Measurements from ENCODE around the gene HHEX. TPM values are rescaled to one million over a fixed set of nuclear protein-coding genes. Genes with fewer than 3 reads are reported as not detected.

Gene HHEX
- total and polyA plus RNA-seq, 10 donors = 45.9 to 81.1 (median 58.4) TPM

DNA sequence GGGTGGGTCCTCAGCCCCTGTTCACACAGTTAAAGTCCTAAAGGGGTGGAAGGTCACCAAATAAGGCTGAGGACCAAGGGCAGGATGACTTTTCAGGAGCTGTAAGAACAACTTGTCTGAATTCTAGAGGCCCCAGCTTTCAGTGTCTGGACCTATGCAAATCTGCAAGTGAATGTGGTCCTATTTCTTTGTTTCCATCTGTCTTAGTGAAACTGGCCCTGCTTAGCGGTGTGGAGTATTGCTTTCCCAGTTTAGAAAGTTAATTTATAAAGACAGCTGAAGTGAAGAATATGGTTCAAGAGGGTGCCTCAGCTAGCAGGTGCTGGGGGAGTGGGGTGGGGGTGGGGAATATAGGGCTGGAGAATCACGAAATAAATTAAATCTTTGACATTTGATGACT is 40.1 kb downstream of the HHEX start:
- Histone ChIP-seq H3K4me1 (peaks cover 0 to 22% (median 9%) of the 10 kb centered on the region in 6 donors), H3K27me3 (replicated peaks in 1 of 7) (no peaks in the 10 kb centered on the region), H3K4me3 (no peak overlapping the region), H3K36me3 (no peaks in the 10 kb centered on the region), H3K27ac (no peak overlapping the region), H3K9me3 (no peaks in the 10 kb centered on the region)
- intact Hi-C loops (cut with DNase I; ENCODE audit: low total_unique reads) = no loop called here
- TF ChIP-seq, protein P1, sequence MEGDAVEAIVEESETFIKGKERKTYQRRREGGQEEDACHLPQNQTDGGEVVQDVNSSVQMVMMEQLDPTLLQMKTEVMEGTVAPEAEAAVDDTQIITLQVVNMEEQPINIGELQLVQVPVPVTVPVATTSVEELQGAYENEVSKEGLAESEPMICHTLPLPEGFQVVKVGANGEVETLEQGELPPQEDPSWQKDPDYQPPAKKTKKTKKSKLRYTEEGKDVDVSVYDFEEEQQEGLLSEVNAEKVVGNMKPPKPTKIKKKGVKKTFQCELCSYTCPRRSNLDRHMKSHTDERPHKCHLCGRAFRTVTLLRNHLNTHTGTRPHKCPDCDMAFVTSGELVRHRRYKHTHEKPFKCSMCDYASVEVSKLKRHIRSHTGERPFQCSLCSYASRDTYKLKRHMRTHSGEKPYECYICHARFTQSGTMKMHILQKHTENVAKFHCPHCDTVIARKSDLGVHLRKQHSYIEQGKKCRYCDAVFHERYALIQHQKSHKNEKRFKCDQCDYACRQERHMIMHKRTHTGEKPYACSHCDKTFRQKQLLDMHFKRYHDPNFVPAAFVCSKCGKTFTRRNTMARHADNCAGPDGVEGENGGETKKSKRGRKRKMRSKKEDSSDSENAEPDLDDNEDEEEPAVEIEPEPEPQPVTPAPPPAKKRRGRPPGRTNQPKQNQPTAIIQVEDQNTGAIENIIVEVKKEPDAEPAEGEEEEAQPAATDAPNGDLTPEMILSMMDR (IDR thresholded peaks at IDR 0.05 in 8 of 11, conservative IDR thresholded peaks at IDR 0.05 in 3 of 11) = no peak
- no peak for TF ChIP-seq POLR2AphosphoS5 (IDR thresholded peaks at IDR 0.05)
- DNase-seq = no peak
- 60 to 74% (median 67%) methylated on average over 2 of the region's 2 CpGs for WGBS, 5 donors

DNA sequence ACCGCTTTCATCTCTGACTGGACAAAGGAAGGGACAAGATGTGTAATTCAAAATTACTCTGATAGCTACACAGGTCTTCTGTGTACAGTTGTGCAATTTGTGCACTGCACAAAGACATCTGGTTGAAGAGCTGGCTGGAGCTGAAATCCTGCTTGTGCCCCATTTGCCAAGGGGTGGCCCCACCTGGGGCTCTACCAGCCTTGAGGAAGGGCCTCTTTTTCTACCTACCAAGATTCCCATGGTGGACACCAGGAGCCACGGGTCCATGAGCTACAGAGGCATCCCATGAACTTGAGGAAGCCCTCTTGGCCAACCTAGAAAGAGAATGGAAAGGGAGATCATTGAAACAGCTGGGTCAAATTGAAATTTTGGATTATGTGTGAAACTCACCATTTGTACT is 43.2 kb downstream of the HHEX start:
- Histone ChIP-seq H3K27ac (no peak overlapping the region), H3K9me3 (no peaks in the 10 kb centered on the region), H3K27me3 (replicated peaks in 1 of 7) (no peaks in the 10 kb centered on the region), H3K36me3 (no peaks in the 10 kb centered on the region), H3K4me3 (no peak overlapping the region), H3K4me1 (peaks cover 0 to 22% (median 9%) of the 10 kb centered on the region in 6 donors)
- no peak for DNase-seq
- 93 to 96% (median 94%) methylated on average over 2 of the region's 2 CpGs for WGBS, 5 donors
- intact Hi-C loops (cut with DNase I; ENCODE audit: low total_unique reads) = no loop called here
- TF ChIP-seq POLR2A (IDR thresholded peaks at IDR 0.05) (no peak), POLR2AphosphoS5 (IDR thresholded peaks at IDR 0.05) (no peak)
- TF ChIP-seq, protein P1 (IDR thresholded peaks at IDR 0.05 in 8 of 11, conservative IDR thresholded peaks at IDR 0.05 in 3 of 11) = no peak

DNA sequence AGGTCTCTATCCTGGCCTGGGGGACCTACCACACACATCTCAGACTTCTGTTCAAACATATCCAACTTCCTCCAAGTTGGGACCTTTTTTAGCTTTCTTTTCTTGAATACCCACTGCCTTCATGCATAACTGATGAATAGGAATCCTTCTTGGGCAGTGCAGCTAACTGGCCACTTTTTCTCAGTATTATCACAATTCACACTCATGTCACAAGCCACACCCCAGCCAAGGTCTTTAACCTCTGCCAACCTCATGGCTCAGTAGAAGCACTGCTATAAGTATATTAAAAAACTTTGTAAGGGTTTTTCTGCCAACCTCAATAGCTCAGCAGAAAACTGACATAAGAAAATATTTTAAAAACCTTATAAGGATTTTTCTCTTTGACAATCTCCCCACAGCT is 44.5 kb downstream of the HHEX start:
- Histone ChIP-seq H3K4me1 (peaks cover 0 to 18% (median 8%) of the 10 kb centered on the region in 6 donors), H3K9me3 (no peaks in the 10 kb centered on the region), H3K4me3 (no peak overlapping the region), H3K27ac (no peak overlapping the region), H3K27me3 (replicated peaks in 1 of 7) (no peaks in the 10 kb centered on the region), H3K36me3 (no peaks in the 10 kb centered on the region)
- DNase-seq = no peak
- TF ChIP-seq, protein P1 (IDR thresholded peaks at IDR 0.05 in 8 of 11, conservative IDR thresholded peaks at IDR 0.05 in 3 of 11) = no peak
- no peak for TF ChIP-seq POLR2A (IDR thresholded peaks at IDR 0.05)
- no peak for TF ChIP-seq POLR2AphosphoS5 (IDR thresholded peaks at IDR 0.05)
- intact Hi-C loops (cut with DNase I; ENCODE audit: low total_unique reads) = no loop called here

DNA sequence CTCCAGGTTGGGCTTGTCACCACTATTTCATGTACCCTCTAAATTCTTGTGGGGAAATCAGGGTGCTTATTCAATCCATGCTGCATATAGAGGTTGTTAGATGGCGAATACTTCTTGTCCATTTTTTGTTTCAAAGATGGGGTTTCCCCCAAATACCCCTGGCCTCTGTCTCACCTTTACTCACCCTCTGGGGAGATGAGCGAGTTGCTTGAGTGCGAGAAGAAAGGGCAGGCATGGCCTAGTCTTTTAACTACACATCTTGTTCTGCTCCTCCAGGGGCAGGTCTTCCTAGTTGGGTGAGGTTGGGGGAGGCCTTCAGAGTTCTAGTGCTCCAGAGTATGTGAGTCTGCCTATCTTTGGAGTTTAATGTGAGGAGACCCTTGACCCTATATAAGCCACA is 46.2 kb downstream of the HHEX start:
- Histone ChIP-seq H3K27me3 (replicated peaks in 1 of 7) (no peaks in the 10 kb centered on the region), H3K4me1 (peaks cover 0 to 7% (median 2%) of the 10 kb centered on the region in 6 donors), H3K27ac (no peak overlapping the region), H3K36me3 (no peaks in the 10 kb centered on the region), H3K9me3 (no peaks in the 10 kb centered on the region), H3K4me3 (no peak overlapping the region)
- intact Hi-C loops (cut with DNase I; ENCODE audit: low total_unique reads) = no loop called here
- TF ChIP-seq POLR2A (IDR thresholded peaks at IDR 0.05) = no peak
- no peak for TF ChIP-seq POLR2AphosphoS5 (IDR thresholded peaks at IDR 0.05)
- TF ChIP-seq, protein P1 (IDR thresholded peaks at IDR 0.05 in 8 of 11, conservative IDR thresholded peaks at IDR 0.05 in 3 of 11) = no peak
- DNase-seq = no peak
- 65 to 93% (median 81%) methylated on average over 3 of the region's 3 CpGs for WGBS, 5 donors

Measured in spleen (tissue), 11 donors.